ENCODE measurements around the gene TH.

Gene TH

GRCh38 chr11:2216400-2217064 is 44.9 kb upstream of the TH start:
- no peak for TF ChIP-seq CTCF (conservative IDR thresholded peaks at IDR 0.05; ENCODE audit: low read depth, low read length)
- no peak for DNase-seq (ENCODE audit: low read depth)
- no peak overlapping the region for H3K4me3 ChIP-seq (ENCODE audit: low read length)

GRCh38 chr11:2215561-2216399 is 44.2 kb upstream of the TH start:
- no peak for TF ChIP-seq CTCF (conservative IDR thresholded peaks at IDR 0.05; ENCODE audit: low read depth, low read length)
- DNase-seq (ENCODE audit: low read depth) = no peak
- H3K4me3 ChIP-seq (ENCODE audit: low read length) = no peak overlapping the region

- H3K4me3 ChIP-seq (ENCODE audit: low read length) = no peak overlapping the region
- no peak for TF ChIP-seq CTCF (conservative IDR thresholded peaks at IDR 0.05; ENCODE audit: low read depth, low read length)
- no peak for DNase-seq (ENCODE audit: low read depth)
Observed at GRCh38 chr11:2215230-2215560, 43.6 kb upstream of the TH start.

- no peak overlapping the region for H3K4me3 ChIP-seq (ENCODE audit: low read length)
- no peak for TF ChIP-seq CTCF (conservative IDR thresholded peaks at IDR 0.05; ENCODE audit: low read depth, low read length)
- DNase-seq (ENCODE audit: low read depth) = no peak
Observed at GRCh38 chr11:2214527-2215229, 43.1 kb upstream of the TH start.

GRCh38 chr11:2213890-2214526 is 42.4 kb upstream of the TH start:
- no peak for DNase-seq (ENCODE audit: low read depth)
- no peak for TF ChIP-seq CTCF (conservative IDR thresholded peaks at IDR 0.05; ENCODE audit: low read depth, low read length)
- no peak overlapping the region for H3K4me3 ChIP-seq (ENCODE audit: low read length)

GRCh38 chr11:2213384-2213842 is 41.8 kb upstream of the TH start:
- no peak for DNase-seq (ENCODE audit: low read depth)
- H3K4me3 ChIP-seq (ENCODE audit: low read length) = no peak overlapping the region
- TF ChIP-seq CTCF (conservative IDR thresholded peaks at IDR 0.05; ENCODE audit: low read depth, low read length) = no peak
